ENCODE results near the gene RTN1. TPM values are rescaled to one million over a fixed set of nuclear protein-coding genes. Genes with fewer than 3 reads are reported as not detected.

Gene RTN1
- total RNA-seq, 2 donors from 2014 or later = 8.6 to 11.2 TPM

DNA sequence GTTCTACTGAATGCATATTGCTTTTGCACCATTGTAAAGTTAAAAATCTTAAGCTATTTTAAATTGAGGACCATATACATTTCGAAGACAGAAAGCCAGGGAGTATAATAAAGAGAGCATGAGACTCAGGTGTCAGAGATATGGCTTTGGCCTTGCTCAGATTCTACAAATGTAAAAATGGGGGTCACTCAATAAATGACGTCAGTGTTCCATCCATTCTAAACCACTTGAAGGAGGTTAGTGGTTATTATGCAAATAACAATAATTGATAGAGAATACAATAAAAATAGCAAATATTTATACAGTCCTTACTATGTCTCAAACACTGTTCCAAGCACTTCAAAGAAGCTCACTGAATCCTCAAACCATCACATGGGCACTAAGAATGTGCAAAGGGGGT is 20.1 kb downstream of the RTN1 start:
- intact Hi-C loops (cut with DNase I) = no loop called here
- WGBS, 2 donors = 66 to 71% methylated on average over 2 of the region's 2 CpGs
- H3K9me3 ChIP-seq = no peaks in the 10 kb centered on the region
- no peaks in the 10 kb centered on the region for H3K27me3 ChIP-seq
- ATAC-seq = no peak
- no peak overlapping the region for H3K27ac ChIP-seq
- DNase-seq = no peak
- no peaks in the 10 kb centered on the region for H3K36me3 ChIP-seq (replicated peaks in 1 of 2; ENCODE audit: insufficient read depth in 1 of 2, low read depth in 2 of 2)
- H3K4me1 ChIP-seq = no peaks in the 10 kb centered on the region
- TF ChIP-seq, protein P1, sequence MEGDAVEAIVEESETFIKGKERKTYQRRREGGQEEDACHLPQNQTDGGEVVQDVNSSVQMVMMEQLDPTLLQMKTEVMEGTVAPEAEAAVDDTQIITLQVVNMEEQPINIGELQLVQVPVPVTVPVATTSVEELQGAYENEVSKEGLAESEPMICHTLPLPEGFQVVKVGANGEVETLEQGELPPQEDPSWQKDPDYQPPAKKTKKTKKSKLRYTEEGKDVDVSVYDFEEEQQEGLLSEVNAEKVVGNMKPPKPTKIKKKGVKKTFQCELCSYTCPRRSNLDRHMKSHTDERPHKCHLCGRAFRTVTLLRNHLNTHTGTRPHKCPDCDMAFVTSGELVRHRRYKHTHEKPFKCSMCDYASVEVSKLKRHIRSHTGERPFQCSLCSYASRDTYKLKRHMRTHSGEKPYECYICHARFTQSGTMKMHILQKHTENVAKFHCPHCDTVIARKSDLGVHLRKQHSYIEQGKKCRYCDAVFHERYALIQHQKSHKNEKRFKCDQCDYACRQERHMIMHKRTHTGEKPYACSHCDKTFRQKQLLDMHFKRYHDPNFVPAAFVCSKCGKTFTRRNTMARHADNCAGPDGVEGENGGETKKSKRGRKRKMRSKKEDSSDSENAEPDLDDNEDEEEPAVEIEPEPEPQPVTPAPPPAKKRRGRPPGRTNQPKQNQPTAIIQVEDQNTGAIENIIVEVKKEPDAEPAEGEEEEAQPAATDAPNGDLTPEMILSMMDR (IDR thresholded peaks at IDR 0.05) = no peak
- TF ChIP-seq POLR2A (IDR thresholded peaks at IDR 0.05) = no peak
- no peak overlapping the region for H3K4me3 ChIP-seq

DNA sequence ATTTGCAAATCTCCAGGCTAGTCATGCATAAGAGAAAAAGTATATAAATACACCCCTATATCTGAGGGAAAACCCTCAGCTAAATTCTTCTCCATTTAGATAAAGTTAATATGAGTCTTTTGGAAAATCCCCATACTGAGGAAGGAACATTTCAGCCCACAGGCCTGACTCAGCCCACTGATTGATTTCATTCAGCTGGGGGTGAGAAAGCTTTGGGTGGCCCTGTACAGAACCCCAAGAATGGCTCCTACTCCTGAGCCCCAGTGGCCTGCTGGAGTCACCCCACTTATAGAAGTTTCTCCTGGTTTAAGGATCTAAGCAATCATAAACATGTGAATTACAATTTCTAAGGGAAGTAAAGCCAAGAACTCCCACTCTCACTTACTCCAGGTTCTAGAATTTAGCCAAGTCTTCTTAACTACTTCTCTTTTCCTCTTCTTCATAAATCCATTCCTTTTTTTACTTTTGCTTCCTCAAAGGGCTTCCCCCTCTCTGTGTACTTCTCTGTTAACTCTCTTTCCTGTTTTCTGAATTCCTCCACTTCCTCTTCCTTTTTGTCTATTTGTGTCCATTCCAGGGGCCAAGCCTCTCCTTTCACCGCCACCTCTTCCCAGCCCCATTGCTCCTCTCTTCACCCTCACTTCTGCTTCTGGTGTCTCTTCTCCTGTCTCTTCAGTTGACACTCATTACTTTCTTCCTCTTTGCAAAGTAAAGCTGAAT is 21.0 kb downstream of the RTN1 start:
- TF ChIP-seq, protein P1 (IDR thresholded peaks at IDR 0.05) = no peak
- no peak for TF ChIP-seq POLR2A (IDR thresholded peaks at IDR 0.05)
- WGBS, 2 donors = 87 to 88% methylated on average over 1 of the region's 1 CpG
- Histone ChIP-seq H3K4me3 (no peak overlapping the region), H3K4me1 (no peaks in the 10 kb centered on the region), H3K36me3 (replicated peaks in 1 of 2; ENCODE audit: insufficient read depth in 1 of 2, low read depth in 2 of 2) (no peaks in the 10 kb centered on the region), H3K9me3 (no peaks in the 10 kb centered on the region), H3K27ac (no peak overlapping the region), H3K27me3 (no peaks in the 10 kb centered on the region)
- intact Hi-C loops (cut with DNase I) = no loop called here
- ATAC-seq (no peak), DNase-seq (peak in 1 of 4 donors; percentile 14)

DNA sequence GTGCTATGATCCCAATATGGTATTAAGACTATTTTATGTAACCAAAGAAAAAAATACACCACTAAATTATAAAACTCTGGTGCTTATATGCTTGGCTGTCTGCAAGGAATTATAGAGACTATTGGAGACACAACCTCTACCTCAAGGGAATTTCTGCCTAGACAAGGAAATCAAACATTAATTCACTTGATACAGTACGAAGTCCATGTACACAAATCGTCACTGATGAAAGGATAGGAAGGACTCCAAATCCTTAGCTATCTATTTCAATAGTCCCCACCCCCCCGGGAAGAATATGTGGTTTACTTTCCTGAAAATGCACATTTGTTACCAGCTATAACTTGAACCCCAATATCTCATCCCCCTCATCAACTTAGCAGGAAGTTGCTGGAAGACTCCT is 21.9 kb downstream of the RTN1 start:
- no peak for DNase-seq
- intact Hi-C loops (cut with DNase I) = no loop called here
- TF ChIP-seq POLR2A (IDR thresholded peaks at IDR 0.05) = no peak
- TF ChIP-seq, protein P1 (IDR thresholded peaks at IDR 0.05) = no peak
- Histone ChIP-seq H3K27me3 (no peaks in the 10 kb centered on the region), H3K27ac (no peak overlapping the region), H3K4me1 (no peaks in the 10 kb centered on the region), H3K9me3 (no peaks in the 10 kb centered on the region), H3K36me3 (replicated peaks in 1 of 2; ENCODE audit: insufficient read depth in 1 of 2, low read depth in 2 of 2) (no peaks in the 10 kb centered on the region), H3K4me3 (no peak overlapping the region)
- ATAC-seq = no peak
- WGBS, 2 donors = 35 to 46% methylated on average over 3 of the region's 3 CpGs

DNA sequence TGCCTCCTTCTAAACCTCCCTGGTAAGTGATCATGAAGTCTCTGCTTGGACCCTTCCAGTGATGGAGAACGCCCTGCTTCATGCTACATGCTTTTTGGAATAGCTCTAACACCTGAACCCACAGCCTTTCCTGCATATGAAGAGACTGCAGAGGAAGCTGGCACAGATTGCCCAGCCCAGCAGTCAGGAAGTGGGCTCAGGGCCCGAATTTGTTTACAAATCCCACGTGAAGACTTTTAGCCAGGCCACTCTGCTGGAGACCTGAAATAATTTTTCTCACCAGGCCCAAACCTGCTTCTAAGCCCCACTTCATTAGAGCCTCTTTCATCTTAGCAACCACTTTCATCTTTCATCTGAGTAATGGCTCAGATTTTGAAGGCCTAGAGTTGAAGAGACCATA is 22.9 kb downstream of the RTN1 start:
- no peaks in the 10 kb centered on the region for H3K4me1 ChIP-seq
- DNase-seq (peak in 1 of 4 donors; percentile 22), ATAC-seq (no peak)
- 24 to 52% methylated on average over 3 of the region's 3 CpGs for WGBS, 2 donors
- H3K4me3 ChIP-seq = no peak overlapping the region
- no peaks in the 10 kb centered on the region for H3K27me3 ChIP-seq
- intact Hi-C loops (cut with DNase I) = no loop called here
- no peak overlapping the region for H3K27ac ChIP-seq
- no peaks in the 10 kb centered on the region for H3K9me3 ChIP-seq
- no peaks in the 10 kb centered on the region for H3K36me3 ChIP-seq (replicated peaks in 1 of 2; ENCODE audit: insufficient read depth in 1 of 2, low read depth in 2 of 2)
- no peak for TF ChIP-seq POLR2A (IDR thresholded peaks at IDR 0.05)
- TF ChIP-seq, protein P1 (IDR thresholded peaks at IDR 0.05) = no peak

DNA sequence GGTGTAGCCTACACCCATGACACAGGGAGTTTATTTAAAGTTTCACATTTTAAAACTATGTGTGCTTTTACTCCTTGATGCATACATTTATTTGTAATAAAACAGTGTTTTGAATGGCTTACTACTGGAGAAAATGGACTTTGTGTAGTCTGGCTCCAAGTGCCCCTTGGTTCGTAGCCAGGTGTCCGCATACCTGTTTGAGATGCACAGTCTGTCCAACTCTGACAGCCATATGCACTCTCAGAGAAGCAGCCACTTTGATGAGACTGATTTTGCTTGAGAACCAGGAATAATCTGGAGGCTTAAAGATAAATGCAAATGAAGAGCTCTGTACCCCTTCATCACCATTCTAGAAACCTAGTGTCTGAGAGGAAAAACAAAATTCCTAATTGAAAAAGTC is 24.0 kb downstream of the RTN1 start:
- no peaks in the 10 kb centered on the region for H3K27me3 ChIP-seq
- H3K4me3 ChIP-seq = no peak overlapping the region
- intact Hi-C loops (cut with DNase I) = no loop called here
- ATAC-seq (no peak), DNase-seq (no peak)
- no peaks in the 10 kb centered on the region for H3K4me1 ChIP-seq
- TF ChIP-seq, protein P1 (IDR thresholded peaks at IDR 0.05) = no peak
- TF ChIP-seq POLR2A (IDR thresholded peaks at IDR 0.05) = no peak
- H3K27ac ChIP-seq = no peak overlapping the region
- H3K36me3 ChIP-seq (replicated peaks in 1 of 2; ENCODE audit: insufficient read depth in 1 of 2, low read depth in 2 of 2) = no peaks in the 10 kb centered on the region
- 88 to 96% methylated on average over 2 of the region's 2 CpGs for WGBS, 2 donors
- no peaks in the 10 kb centered on the region for H3K9me3 ChIP-seq
